Measurements from ENCODE around the gene GPBAR1.
"Not testable (repeated sequence)": the region's sequence is repeated elsewhere in the genome, so short reads cannot be mapped to it uniquely, and the experiment has no call there.

GPBAR1 gene

GRCh38 chr2:218306184-218306920 lies 45.5 kb downstream of the GPBAR1 start:
- TF ChIP-seq POLR2A (IDR thresholded peaks at IDR 0.05; ENCODE audit: low read depth, low read length) (no peak), TAF1 (IDR thresholded peaks at IDR 0.05; ENCODE audit: borderline replicate concordance, low read depth, low read length) (no peak), POLR2AphosphoS5 (IDR thresholded peaks at IDR 0.05; ENCODE audit: low read depth, low read length) (no peak)
- DNase-seq (ENCODE audit: insufficient read length) (no peak), FAIRE-seq (peak; percentile 24)

GRCh38 chr2:218307415-218308090 lies 46.7 kb downstream of the GPBAR1 start:
- FAIRE-seq (no peak), DNase-seq (ENCODE audit: insufficient read length) (no peak)
- no peak for TF ChIP-seq POLR2A (IDR thresholded peaks at IDR 0.05; ENCODE audit: low read depth, low read length)
- TF ChIP-seq POLR2AphosphoS5 (IDR thresholded peaks at IDR 0.05; ENCODE audit: low read depth, low read length) = no peak
- no peak for TF ChIP-seq TAF1 (IDR thresholded peaks at IDR 0.05; ENCODE audit: borderline replicate concordance, low read depth, low read length)

GRCh38 chr2:218310853-218311540 lies 50.2 kb downstream of the GPBAR1 start:
- no peak for TF ChIP-seq POLR2A (IDR thresholded peaks at IDR 0.05; ENCODE audit: low read depth, low read length)
- TF ChIP-seq TAF1 (IDR thresholded peaks at IDR 0.05; ENCODE audit: borderline replicate concordance, low read depth, low read length) = no peak
- TF ChIP-seq POLR2AphosphoS5 (IDR thresholded peaks at IDR 0.05; ENCODE audit: low read depth, low read length) = no peak
- no peak for FAIRE-seq
- no peak for DNase-seq (ENCODE audit: insufficient read length)

GRCh38 chr2:218311541-218312266 lies 50.9 kb downstream of the GPBAR1 start:
- not testable (repeated sequence) for DNase-seq (ENCODE audit: insufficient read length); FAIRE-seq

GRCh38 chr2:218312267-218312756 lies 51.5 kb downstream of the GPBAR1 start:
- TF ChIP-seq POLR2AphosphoS5 (IDR thresholded peaks at IDR 0.05; ENCODE audit: low read depth, low read length) (no peak), POLR2A (IDR thresholded peaks at IDR 0.05; ENCODE audit: low read depth, low read length) (no peak), TAF1 (IDR thresholded peaks at IDR 0.05; ENCODE audit: borderline replicate concordance, low read depth, low read length) (no peak)
- DNase-seq (ENCODE audit: insufficient read length) (no peak), FAIRE-seq (no peak)

GRCh38 chr2:218313356-218313755 lies 52.5 kb downstream of the GPBAR1 start:
- TF ChIP-seq TAF1 (IDR thresholded peaks at IDR 0.05; ENCODE audit: borderline replicate concordance, low read depth, low read length) (no peak), POLR2A (IDR thresholded peaks at IDR 0.05; ENCODE audit: low read depth, low read length) (no peak), POLR2AphosphoS5 (IDR thresholded peaks at IDR 0.05; ENCODE audit: low read depth, low read length) (no peak)
- FAIRE-seq (no peak), DNase-seq (ENCODE audit: insufficient read length) (no peak)

Measured in GM12892 (cell line).